ENCODE measurements around the gene AKAP6. TPM values are rescaled to one million over a fixed set of nuclear protein-coding genes. Genes with fewer than 3 reads are reported as not detected.

Gene AKAP6
- total and polyA plus RNA-seq, 2 of the 8 experiments (the other 6 are each of a cell fraction or from before 2014, with no cell fraction given): 0.09 to 0.89 TPM

GRCh38 chr14:32820181-32820580 lies 491.1 kb downstream of the AKAP6 start (continued):
- TF ChIP-seq ATF2 (IDR thresholded peaks at IDR 0.05; ENCODE audit: low read length): no peak
- TF ChIP-seq RBBP5 (IDR thresholded peaks at IDR 0.05; ENCODE audit: borderline replicate concordance, low read depth, low read length): no peak
